ENCODE measurements around the gene PHLDA1. TPM values are rescaled to one million over a fixed set of nuclear protein-coding genes. Genes with fewer than 3 reads are reported as not detected.

The PHLDA1 gene
- total and polyA plus RNA-seq, 2 donors (not counting 3 experiments of a cell fraction or from before 2014, with no cell fraction given): 14.1 to 30.8 TPM

DNA sequence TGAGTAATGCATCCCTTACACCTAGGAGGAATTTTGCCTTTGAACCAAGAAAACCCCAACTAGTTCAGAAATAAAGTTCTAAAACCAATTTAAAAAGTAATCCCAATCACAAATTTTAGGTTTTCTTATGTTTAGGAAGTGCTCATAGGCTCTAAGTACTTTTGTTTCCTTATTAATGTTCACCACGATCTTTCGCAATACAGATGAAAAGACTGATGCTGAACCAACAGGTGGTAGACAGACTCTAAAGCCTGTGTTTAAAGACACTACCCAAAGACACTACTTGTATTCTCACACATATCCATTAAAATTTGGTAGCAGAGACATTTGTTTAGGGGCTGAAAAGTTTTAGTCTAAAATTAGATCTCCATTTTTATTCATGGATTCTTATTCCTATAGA, 10.6 kb upstream of the PHLDA1 start:
- H3K4me1 ChIP-seq (ENCODE audit: control insufficient read depth, extremely low read depth, insufficient read depth, low read length): peaks cover 21% of the 10 kb centered on the region
- no peaks in the 10 kb centered on the region for H3K27me3 ChIP-seq (ENCODE audit: control insufficient read depth in 2 of 2, insufficient read depth in 2 of 2, low read length in 2 of 2)
- H2AFZ ChIP-seq (ENCODE audit: low read depth, low read length): no peak overlapping the region
- H3K79me2 ChIP-seq (ENCODE audit: control insufficient read depth, insufficient read depth, low read length): no peaks in the 10 kb centered on the region
- no peaks in the 10 kb centered on the region for H3K9me3 ChIP-seq (replicated peaks; ENCODE audit: control insufficient read depth, insufficient read depth, low read length)
- peaks cover 0 to 3% of the 10 kb centered on the region in 2 experiments for H3K36me3 ChIP-seq (ENCODE audit: control insufficient read depth in 2 of 2, extremely low read depth in 1 of 2, insufficient read depth in 2 of 2, low read length in 2 of 2)
- TF ChIP-seq POLR2AphosphoS5 (IDR thresholded peaks at IDR 0.05; ENCODE audit: insufficient read depth, low read depth, low read length): peak; percentile 4
- no peak for TF ChIP-seq JUN (IDR thresholded peaks at IDR 0.05; ENCODE audit: borderline replicate concordance, insufficient read depth, insufficient read length, low read depth)
- no peak for FAIRE-seq
- intact Hi-C loops (cut with micrococcal nuclease) (no loop called here), dilution Hi-C loops (cut with MboI; ENCODE audit: extremely low pct_ligation_motif_present, low sequenced_read_pairs) (loop anchor here (25.0 kb wide), 1 partner anchor 530 kb away; the partner anchor contains the start of gene KRR1)
- no TSS peak for BruUV-seq (replicated peaks)
- H3K4me2 ChIP-seq (ENCODE audit: insufficient read depth, low read length): no peak overlapping the region
- no peaks in the 10 kb centered on the region for H4K20me1 ChIP-seq (replicated peaks; ENCODE audit: control insufficient read depth, extremely low read depth, insufficient read depth, low read length)
- no peak overlapping the region for H3K27ac ChIP-seq (ENCODE audit: insufficient read depth, low read depth, low read length)
- H3K9me1 ChIP-seq (replicated peaks; ENCODE audit: control insufficient read depth, extremely low read depth, insufficient read depth, low read length): no peaks in the 10 kb centered on the region
- ChIA-PET POLR2A (no interaction called here), CTCF (interaction anchor here (1.1 kb wide), 1 partner anchor 304 kb away, joined by 3 read pairs; no protein-coding TSS in a partner anchor)
- H3K9ac ChIP-seq (replicated peaks; ENCODE audit: extremely low read depth, insufficient read depth, low read length): no peak overlapping the region
- no peak overlapping the region for H3K4me3 ChIP-seq (replicated peaks in 1 of 3; ENCODE audit: insufficient read depth in 1 of 3, low read depth in 1 of 3, low read length in 3 of 3)
- DNase-seq (ENCODE audit: low read depth, low spot score): no peak

DNA sequence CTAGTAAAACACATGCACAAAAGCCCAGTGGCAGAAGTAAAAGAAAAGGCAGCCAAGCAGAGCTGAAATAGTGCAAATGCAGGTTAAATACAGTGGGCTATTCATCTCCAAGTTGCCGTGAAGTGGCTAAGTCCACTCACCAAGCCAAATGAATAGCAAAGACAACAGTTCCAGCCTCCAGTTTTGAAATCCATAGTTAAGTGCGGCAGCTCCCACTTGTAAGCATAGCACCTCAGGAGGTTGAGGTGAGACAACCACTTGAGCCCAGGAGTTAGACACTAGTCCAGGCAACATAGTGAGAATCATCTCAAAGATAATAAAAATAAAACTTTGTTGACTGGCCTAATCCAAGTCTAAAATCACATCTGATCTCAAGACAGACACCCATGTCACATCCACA, 9.8 kb upstream of the PHLDA1 start:
- H3K79me2 ChIP-seq (ENCODE audit: control insufficient read depth, insufficient read depth, low read length): no peaks in the 10 kb centered on the region
- no peaks in the 10 kb centered on the region for H3K27me3 ChIP-seq (ENCODE audit: control insufficient read depth in 2 of 2, insufficient read depth in 2 of 2, low read length in 2 of 2)
- H3K27ac ChIP-seq (ENCODE audit: insufficient read depth, low read depth, low read length): no peak overlapping the region
- FAIRE-seq (no peak), DNase-seq (ENCODE audit: low read depth, low spot score) (no peak)
- ChIA-PET CTCF (interaction anchor here (2.0 kb wide), 1 partner anchor 516 kb away, joined by 6 read pairs; no protein-coding TSS in a partner anchor), POLR2A (no interaction called here)
- no peak overlapping the region for H3K4me3 ChIP-seq (replicated peaks in 1 of 3; ENCODE audit: insufficient read depth in 1 of 3, low read depth in 1 of 3, low read length in 3 of 3)
- no peak overlapping the region for H3K4me2 ChIP-seq (ENCODE audit: insufficient read depth, low read length)
- H3K4me1 ChIP-seq (ENCODE audit: control insufficient read depth, extremely low read depth, insufficient read depth, low read length): peaks cover 23% of the 10 kb centered on the region
- no peak overlapping the region for H2AFZ ChIP-seq (ENCODE audit: low read depth, low read length)
- no peak for TF ChIP-seq POLR2AphosphoS5 (IDR thresholded peaks at IDR 0.05; ENCODE audit: insufficient read depth, low read depth, low read length)
- no peak for TF ChIP-seq FOS (IDR thresholded peaks at IDR 0.05; ENCODE audit: borderline replicate concordance, insufficient read depth, low read length)
- TF ChIP-seq, protein P1, sequence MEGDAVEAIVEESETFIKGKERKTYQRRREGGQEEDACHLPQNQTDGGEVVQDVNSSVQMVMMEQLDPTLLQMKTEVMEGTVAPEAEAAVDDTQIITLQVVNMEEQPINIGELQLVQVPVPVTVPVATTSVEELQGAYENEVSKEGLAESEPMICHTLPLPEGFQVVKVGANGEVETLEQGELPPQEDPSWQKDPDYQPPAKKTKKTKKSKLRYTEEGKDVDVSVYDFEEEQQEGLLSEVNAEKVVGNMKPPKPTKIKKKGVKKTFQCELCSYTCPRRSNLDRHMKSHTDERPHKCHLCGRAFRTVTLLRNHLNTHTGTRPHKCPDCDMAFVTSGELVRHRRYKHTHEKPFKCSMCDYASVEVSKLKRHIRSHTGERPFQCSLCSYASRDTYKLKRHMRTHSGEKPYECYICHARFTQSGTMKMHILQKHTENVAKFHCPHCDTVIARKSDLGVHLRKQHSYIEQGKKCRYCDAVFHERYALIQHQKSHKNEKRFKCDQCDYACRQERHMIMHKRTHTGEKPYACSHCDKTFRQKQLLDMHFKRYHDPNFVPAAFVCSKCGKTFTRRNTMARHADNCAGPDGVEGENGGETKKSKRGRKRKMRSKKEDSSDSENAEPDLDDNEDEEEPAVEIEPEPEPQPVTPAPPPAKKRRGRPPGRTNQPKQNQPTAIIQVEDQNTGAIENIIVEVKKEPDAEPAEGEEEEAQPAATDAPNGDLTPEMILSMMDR (IDR thresholded peaks at IDR 0.05; ENCODE audit: extremely low read depth in 1 of 2, insufficient read depth in 1 of 2, low read depth in 1 of 2, low read length in 2 of 2): no peak
- TF ChIP-seq, protein P2, sequence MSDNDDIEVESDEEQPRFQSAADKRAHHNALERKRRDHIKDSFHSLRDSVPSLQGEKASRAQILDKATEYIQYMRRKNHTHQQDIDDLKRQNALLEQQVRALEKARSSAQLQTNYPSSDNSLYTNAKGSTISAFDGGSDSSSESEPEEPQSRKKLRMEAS (IDR thresholded peaks at IDR 0.05; ENCODE audit: insufficient read depth, insufficient read length): no peak
- TF ChIP-seq EZH2 (IDR thresholded peaks at IDR 0.05; ENCODE audit: borderline replicate concordance, low read depth, low read length, severe bottlenecking): no peak
- intact Hi-C loops (cut with micrococcal nuclease): no loop called here
- dilution Hi-C loops (cut with MboI; ENCODE audit: extremely low pct_ligation_motif_present, low sequenced_read_pairs): loop anchor here (25.0 kb wide), 1 partner anchor 529 kb away; the partner anchor contains the start of gene KRR1
- H4K20me1 ChIP-seq (replicated peaks; ENCODE audit: control insufficient read depth, extremely low read depth, insufficient read depth, low read length): no peaks in the 10 kb centered on the region
- H3K9me1 ChIP-seq (replicated peaks; ENCODE audit: control insufficient read depth, extremely low read depth, insufficient read depth, low read length): no peaks in the 10 kb centered on the region
- H3K9me3 ChIP-seq (replicated peaks; ENCODE audit: control insufficient read depth, insufficient read depth, low read length): no peaks in the 10 kb centered on the region
- peaks cover 0 to 3% of the 10 kb centered on the region in 2 experiments for H3K36me3 ChIP-seq (ENCODE audit: control insufficient read depth in 2 of 2, extremely low read depth in 1 of 2, insufficient read depth in 2 of 2, low read length in 2 of 2)
- BruUV-seq (replicated peaks): no TSS peak
- H3K9ac ChIP-seq (replicated peaks; ENCODE audit: extremely low read depth, insufficient read depth, low read length): no peak overlapping the region
